Choroid plexus epithelial cell (primary cell): ENCODE measurements around the gene TRAF6.

ENCODE experiments used
- DNase-seq: peaks from one replicate; pipeline ENCODE4 v3.0.0-alpha.2; 2010; ENCODE audit warnings: low read depth
- H3K4me3 ChIP-seq: 2 replicates; pipeline ENCODE4 v1.5.1; 2011; ENCODE audit warnings: low read depth, mild to moderate bottlenecking, control low read depth, low read length, moderate library complexity
- CTCF ChIP-seq: conservative IDR thresholded peaks from 2 replicates; pipeline ENCODE4 v1.5.1; 2011; ENCODE audit warnings: low read depth, mild to moderate bottlenecking, control low read depth, inconsistent platforms, low read length, moderate library complexity

TRAF6 gene

GRCh38 chr11:36509201-36509639 lies 852 bp downstream of the TRAF6 start:
- no peak for TF ChIP-seq CTCF
- H3K4me3 ChIP-seq = peak overlapping the region; percentile 80
- peak; percentile 61 for DNase-seq

GRCh38 chr11:36508743-36509142 lies 1.3 kb downstream of the TRAF6 start:
- peak; percentile 31 for DNase-seq
- TF ChIP-seq CTCF = no peak
- H3K4me3 ChIP-seq = peak overlapping the region; percentile 80

- DNase-seq = no peak
- TF ChIP-seq CTCF = no peak
- no peak overlapping the region for H3K4me3 ChIP-seq
Measured at GRCh38 chr11:36507824-36508489, 2.1 kb downstream of the TRAF6 start.

- TF ChIP-seq CTCF = no peak
- H3K4me3 ChIP-seq = no peak overlapping the region
- DNase-seq = no peak
Measured at GRCh38 chr11:36501236-36501635, 8.8 kb downstream of the TRAF6 start.

GRCh38 chr11:36500315-36500721 lies 9.8 kb downstream of the TRAF6 start:
- H3K4me3 ChIP-seq = no peak overlapping the region
- no peak for TF ChIP-seq CTCF
- peak; percentile 92 for DNase-seq

GRCh38 chr11:36499315-36499714 lies 10.8 kb downstream of the TRAF6 start:
- no peak for TF ChIP-seq CTCF
- H3K4me3 ChIP-seq = no peak overlapping the region

GRCh38 chr11:36498721-36499120 lies 11.4 kb downstream of the TRAF6 start:
- TF ChIP-seq CTCF = no peak
- no peak overlapping the region for H3K4me3 ChIP-seq
- DNase-seq = no peak

More at GRCh38 chr11:36499315-36499714, 10.8 kb downstream of the TRAF6 start:
- no peak for DNase-seq
